GM13976 (cell line): ENCODE measurements around the gene IL31RA.

ENCODE experiments used
- DNase-seq: peaks from one replicate; pipeline ENCODE4 v3.0.0; 2012; ENCODE audit warnings: low spot score
- in situ Hi-C: fragments of 300-500 bp; cut with MboI; formaldehyde crosslinking; loops from one replicate; pipeline ENCODE4 v1.12.0; 2022; ENCODE audit warnings: low sequenced_read_pairs, mixed read lengths, inconsistent platforms; ENCODE audit not compliant: unreplicated experiment
- TF ChIP-seq, protein P1 (sequence below): IDR thresholded peaks from 2 replicates; pipeline ENCODE4 v1.5.1; 2012; ENCODE audit warnings: borderline replicate concordance, mild to moderate bottlenecking; ENCODE audit not compliant: insufficient read depth; ENCODE audit errors: extremely low read depth, missing control alignments, control extremely low read depth

IL31RA gene

DNA sequence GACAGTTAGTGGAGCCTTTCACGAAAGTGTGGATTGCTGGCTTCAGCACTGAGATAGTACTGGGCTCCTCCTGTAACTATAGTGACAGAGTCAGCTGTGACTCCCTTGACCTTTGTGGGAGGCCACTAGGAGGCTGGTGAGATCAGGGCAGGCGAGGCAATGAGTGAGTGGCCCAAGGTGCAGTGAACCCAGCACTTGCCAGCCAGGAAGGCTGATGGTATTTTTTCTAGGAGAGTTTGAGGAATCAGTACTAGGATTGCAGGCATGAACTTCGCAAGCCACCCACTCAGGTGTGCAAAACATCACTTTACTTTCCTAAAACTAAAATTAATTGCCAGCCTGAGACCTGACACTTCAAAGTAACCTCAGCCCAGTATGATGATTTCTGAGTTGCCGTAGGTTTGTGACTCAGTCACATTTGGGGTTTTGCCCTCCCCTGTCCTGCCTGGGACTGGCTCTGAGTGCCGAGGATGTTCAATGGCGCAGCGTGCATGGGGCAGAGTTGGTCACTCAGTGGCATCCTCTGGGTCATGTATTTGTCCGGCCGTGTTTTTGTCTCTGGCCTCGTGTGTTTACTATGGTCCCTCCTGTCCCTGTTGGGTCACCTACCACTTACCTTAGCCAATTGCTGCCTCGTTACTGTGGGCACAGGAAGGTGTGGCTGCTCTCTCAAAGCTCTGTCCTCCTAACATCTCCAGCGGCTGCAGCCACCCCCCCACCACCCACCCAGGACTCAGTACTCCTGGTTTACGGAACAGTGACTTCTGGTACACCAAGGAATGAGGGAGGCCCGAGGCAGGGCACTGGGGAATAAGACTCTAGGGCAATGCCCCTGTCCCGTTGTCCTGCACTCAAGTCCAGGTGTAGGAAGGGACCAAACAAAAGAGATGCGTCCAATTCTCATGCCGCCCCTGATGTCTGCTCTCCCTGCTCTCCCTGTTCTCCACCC is 67.2 kb downstream of the IL31RA start:
- TF ChIP-seq, protein P1, sequence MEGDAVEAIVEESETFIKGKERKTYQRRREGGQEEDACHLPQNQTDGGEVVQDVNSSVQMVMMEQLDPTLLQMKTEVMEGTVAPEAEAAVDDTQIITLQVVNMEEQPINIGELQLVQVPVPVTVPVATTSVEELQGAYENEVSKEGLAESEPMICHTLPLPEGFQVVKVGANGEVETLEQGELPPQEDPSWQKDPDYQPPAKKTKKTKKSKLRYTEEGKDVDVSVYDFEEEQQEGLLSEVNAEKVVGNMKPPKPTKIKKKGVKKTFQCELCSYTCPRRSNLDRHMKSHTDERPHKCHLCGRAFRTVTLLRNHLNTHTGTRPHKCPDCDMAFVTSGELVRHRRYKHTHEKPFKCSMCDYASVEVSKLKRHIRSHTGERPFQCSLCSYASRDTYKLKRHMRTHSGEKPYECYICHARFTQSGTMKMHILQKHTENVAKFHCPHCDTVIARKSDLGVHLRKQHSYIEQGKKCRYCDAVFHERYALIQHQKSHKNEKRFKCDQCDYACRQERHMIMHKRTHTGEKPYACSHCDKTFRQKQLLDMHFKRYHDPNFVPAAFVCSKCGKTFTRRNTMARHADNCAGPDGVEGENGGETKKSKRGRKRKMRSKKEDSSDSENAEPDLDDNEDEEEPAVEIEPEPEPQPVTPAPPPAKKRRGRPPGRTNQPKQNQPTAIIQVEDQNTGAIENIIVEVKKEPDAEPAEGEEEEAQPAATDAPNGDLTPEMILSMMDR = no peak
- peak; percentile 10 for DNase-seq
- in situ Hi-C loops = no loop called here

DNA sequence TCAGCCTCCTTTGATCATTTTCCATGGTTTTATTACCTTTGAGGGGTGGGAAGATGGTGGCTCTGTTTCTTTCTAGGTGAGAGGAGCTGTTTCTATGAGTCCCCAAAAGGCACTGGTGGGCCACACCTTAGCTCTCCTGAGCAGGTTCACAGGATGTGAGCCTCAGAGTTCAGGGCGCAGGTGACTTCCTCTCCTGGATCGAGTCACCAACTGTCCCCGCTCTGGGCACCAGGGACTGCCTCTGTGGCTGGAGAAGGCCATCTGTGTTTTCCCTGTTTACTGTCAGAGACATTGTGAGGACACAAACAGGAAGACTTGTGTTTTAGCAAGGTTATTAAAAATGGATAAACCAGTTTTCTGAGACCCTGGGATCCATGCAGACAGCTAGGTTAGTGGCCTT is 68.5 kb downstream of the IL31RA start:
- in situ Hi-C loops = no loop called here
- TF ChIP-seq, protein P1 = no peak
- peak; percentile 10 for DNase-seq

DNA sequence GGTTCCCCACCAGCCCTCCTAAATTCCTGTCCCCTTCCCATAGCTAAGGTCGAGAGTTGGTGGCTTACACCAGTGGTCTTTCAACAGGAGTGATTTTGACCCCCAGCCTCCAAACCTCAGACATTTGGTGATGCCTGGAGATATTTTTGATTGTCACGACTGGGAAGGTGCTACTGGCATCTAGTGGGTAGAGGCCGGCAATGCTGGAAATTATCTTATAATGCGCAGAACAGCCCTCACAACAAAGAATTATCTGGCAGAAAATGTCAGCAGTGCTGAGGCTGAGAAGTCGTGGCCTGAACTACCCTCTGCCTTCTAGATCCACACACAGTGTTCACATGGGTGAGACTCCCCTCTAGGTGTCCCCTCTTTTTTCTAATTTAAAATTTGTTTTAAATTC is 69.6 kb downstream of the IL31RA start:
- in situ Hi-C loops = no loop called here
- DNase-seq = peak; percentile 2
- TF ChIP-seq, protein P1 = no peak

DNA sequence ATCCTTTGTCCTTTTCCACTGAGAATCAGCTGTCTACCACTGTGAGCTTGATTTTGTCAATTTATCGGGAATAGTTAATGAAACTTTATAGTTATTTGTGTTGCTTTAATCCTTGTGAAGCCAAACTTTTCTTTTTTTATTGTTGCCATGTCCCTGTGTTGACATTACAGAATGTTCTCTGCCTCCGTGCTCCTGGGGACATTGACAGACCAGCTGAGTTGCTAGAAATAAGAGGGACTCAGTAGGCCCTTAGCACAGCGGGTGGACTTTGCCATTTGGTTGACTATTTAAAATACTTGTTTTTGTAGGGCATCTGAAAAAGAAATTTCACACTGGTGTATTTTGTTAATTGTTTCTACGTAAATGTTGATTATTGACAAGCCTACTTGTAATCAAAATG is 70.5 kb downstream of the IL31RA start:
- DNase-seq = peak; percentile 1
- TF ChIP-seq, protein P1 = no peak
- in situ Hi-C loops = no loop called here

DNA sequence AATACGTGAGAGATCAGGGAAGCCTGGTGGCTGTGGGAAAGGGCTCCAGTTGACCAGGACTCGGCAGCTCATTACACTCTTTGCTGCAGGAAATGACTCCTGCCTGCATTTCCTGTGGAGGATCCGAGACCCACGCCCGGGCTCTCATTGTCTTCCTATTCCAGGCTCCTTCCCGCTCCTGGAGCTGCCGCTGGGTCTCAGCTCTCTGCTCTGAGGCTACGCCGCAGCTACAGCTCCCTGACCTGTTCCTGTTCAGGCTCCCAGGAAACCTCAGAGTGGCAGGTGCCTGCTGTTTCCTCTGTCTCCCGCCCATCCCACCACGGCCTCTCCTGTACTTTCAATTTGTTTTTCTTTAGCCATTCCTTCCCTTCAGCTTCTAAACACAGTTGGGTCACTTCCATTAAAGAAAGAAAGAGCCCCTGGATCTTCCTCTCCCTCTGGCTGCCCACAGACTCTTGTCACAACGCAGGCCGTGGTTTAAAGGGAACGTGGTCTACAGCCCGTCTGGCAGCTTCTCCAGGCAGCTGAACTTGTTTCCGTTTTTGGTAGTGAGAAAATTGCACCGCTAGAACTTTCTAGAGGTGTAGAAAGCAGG is 72.1 kb downstream of the IL31RA start:
- no peak for DNase-seq
- in situ Hi-C loops = no loop called here

DNA sequence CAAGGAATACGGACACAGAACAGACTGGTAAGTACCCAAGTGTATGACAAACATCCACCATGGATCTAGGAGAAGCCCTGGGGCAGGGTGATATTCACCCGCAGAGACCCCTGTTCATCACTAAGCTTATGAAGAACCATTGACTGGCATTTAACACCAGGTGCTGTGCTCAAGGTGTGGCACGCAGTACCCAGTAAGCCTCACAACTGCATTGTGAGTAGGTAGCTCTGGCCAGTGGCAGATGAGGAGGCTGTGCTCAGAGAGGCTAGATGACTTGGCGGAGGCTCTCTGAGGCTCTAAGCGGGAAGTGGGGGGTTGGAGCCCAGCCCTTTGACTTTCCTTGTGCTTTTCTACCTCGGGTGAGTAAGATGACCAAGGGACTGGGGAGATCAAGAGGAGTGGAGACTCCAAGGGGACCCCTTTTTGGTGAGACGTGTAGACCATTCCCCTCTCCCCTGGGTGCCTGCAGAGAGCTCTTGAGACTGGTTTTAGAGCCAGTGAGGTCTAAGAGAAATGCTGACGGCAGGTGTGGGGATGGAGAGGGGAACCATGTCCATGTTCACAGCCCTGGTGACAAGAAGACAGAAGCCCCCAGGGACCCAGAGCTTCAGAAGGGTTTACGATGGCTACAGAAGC is 72.8 kb downstream of the IL31RA start:
- DNase-seq = no peak
- in situ Hi-C loops = no loop called here
- TF ChIP-seq, protein P1 = no peak

More for the DNA sequence above, 72.1 kb downstream of the IL31RA start:
- TF ChIP-seq, protein P1 = no peak
